SJCRH30 (cell line): ENCODE measurements around the gene NEMP1. TPM values are rescaled to one million over a fixed set of nuclear protein-coding genes. Genes with fewer than 3 reads are reported as not detected.

ENCODE experiments used
- DNase-seq, 2 experiments: peaks; one replicate each; pipeline ENCODE4 v3.0.0-alpha.2; 2015 to 2020
- H3K27ac ChIP-seq: fragments of 250-450 bp; sonication (Bioruptor Pico); 2 replicates; pipeline ENCODE4 v1.5.1; 2020; ENCODE audit warnings: mild to moderate bottlenecking, moderate library complexity
- H3K27me3 ChIP-seq: fragments of 250-450 bp; sonication (Bioruptor Pico); 2 replicates; pipeline ENCODE4 v1.5.1; 2020; ENCODE audit warnings: mild to moderate bottlenecking, moderate library complexity
- H3K36me3 ChIP-seq: fragments of 250-450 bp; sonication (Bioruptor Pico); 2 replicates; pipeline ENCODE4 v1.5.1; 2020; ENCODE audit warnings: mild to moderate bottlenecking, moderate library complexity
- H3K4me1 ChIP-seq: fragments of 250-450 bp; sonication (Bioruptor Pico); 2 replicates; pipeline ENCODE4 v1.5.1; 2020; ENCODE audit warnings: mild to moderate bottlenecking, moderate library complexity
- H3K4me3 ChIP-seq: fragments of 250-450 bp; sonication (Bioruptor Pico); 2 replicates; pipeline ENCODE4 v1.5.1; 2020; ENCODE audit warnings: mild to moderate bottlenecking, moderate library complexity
- H3K9me3 ChIP-seq: fragments of 250-450 bp; sonication (Bioruptor Pico); replicated peaks from 2 replicates; pipeline ENCODE4 v1.5.1; 2020; ENCODE audit warnings: mild to moderate bottlenecking, moderate library complexity
- total RNA-seq: library from RNA; depleted of rRNA; stranded (reverse); fragments of >200 nt; shearing (Covaris generic); gene quantifications from 2 replicates; pipeline ENCODE4 v1.2.3, GENCODE V29; 2014

NEMP1 gene
- total RNA-seq, 1 experiment from 2014 or later, result 70.2 TPM

DNA sequence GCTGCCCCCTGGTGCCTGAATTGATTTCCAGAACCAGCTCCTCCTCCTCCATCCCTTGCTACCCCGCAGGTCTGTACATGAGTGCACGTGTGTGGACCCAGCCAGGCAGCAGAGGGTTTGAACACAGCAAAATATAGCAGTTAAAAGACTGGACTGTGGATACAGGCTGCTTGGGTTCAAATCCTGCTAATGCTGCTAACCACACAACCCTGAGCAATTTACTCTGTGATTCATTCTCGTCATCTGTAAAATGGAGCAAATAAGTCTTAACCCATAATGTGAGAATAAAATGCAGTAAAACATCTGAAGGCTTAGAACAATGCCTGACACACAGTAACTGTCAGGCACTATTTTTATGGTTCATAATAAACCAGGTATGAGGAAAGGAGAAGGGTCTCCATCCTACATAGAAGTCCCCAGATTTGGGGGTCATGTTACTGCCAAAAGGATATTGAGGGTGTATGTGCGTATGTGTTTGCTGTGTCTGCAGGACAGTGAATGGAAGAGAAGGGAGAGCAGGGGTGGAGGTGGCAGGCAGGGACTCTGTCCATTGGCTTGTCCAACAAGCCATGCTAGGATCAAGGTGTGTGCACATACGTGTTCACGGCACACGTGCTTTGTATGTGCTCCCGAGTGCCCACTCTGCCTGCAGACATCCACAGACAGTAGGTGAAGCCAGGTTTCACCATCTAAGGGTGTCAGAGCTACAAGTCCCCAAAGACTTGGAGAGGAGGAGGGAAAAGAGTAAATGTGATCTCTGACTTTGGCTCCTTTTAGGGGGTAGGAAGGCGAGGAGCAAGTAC lies 34.1 kb upstream of the NEMP1 start:
- Histone ChIP-seq H3K4me3 (peak overlapping the region; percentile 47), H3K9me3 (no peaks in the 10 kb centered on the region), H3K27ac (no peak overlapping the region), H3K36me3 (no peaks in the 10 kb centered on the region), H3K4me1 (peaks cover 13% of the 10 kb centered on the region; the same call in 1 of the 2 replicates), H3K27me3 (peaks cover 11% of the 10 kb centered on the region)
- DNase-seq, result peak in 1 of 2 experiments; percentile 100

DNA sequence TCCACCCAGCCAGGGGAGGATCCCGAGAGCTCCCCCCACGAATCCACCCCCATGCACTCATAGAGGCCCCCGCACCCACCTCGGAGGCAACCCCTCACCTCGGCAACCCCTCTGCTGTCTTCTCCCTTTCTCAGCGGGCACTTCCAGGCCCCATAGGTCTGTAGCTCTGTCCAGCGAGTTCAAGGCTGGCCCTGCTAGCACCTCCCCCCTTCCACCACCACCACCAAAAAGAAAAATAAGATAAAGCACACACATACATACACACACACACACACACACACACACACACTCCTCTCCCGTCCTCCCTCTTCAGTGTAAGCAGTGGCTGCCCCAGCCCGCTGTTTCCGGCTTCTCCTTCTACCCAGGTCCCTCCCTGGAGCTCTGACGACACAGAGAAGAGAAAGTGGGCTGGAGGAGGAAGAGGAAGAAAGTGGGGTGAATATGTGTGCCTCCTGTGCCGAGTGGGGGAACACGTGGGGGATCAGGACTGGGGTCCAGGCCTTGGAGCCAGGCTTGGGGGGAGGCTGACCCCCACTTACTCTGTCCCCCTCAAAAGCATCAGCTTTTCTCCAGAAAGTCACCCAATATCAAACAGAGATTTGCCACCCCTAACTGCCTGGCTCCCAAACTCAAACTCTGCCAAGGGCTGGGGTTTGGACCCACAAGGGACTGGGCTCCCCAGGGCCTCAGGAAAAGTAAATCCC lies 32.6 kb upstream of the NEMP1 start, which contains the start of gene STAT6:
TSS of gene STAT6 (minus strand) at position 332 of the 704 bp plus-strand sequence. CDS start 3,084 bp downstream, outside the sequence.
- Histone ChIP-seq H3K27ac (peak within 1 kb of the TSS; percentile 15), H3K36me3 (no peaks in the 10 kb centered on the region), H3K9me3 (no peaks in the 10 kb centered on the region), H3K27me3 (peaks cover 17% of the 10 kb centered on the region), H3K4me3 (peak within 1 kb of the TSS; percentile 47), H3K4me1 (peaks cover 13% of the 10 kb centered on the region; the same call in 1 of the 2 replicates)
- peak; percentile 94 to 96 for DNase-seq

DNA sequence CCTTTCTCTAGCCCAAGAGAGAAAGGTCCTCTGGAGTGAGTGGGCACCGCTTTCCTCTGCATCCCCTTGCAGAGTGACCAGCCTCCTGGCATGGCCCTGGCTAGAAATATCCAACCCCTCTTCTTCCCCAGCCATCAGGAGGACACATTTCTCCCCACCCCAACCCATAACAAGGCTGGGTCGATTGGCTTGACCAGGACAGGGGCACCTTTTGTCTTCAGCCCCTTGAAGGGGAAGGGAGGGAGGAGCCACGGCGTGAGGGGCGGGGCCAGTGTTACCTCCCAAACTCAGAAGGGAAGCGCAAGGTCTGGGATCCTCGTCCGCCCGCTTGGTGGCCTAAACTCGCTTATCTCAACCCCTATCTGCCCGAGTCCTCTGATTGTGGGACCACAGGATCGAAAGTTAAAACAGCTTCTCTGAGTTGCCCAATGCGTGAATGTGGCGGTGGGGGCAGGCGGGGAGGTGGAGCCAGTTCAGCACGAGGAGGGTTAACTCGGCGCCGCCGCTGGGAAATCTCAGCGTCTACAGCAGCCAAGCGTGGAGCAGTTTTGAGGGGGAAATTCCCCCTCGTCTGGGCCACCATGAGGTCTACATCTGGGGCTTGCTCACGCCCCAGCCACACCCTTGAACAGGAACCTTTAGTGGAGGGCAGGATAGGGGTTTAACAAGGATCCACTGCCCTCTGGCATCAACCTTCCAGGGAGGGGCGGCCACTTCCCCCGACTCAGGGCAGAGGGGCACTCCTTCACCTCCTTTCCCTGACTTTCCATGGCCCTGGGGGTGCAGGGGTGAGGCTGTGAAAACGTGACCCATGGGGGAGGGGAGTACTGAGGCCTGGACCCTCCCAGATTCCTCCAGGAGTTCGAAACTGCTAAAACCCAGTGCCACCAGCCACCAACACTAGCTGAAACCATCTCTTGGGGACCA lies 31.8 kb upstream of the NEMP1 start:
- H3K36me3 ChIP-seq, result no peaks in the 10 kb centered on the region
- peaks cover 13% of the 10 kb centered on the region; the same call in 1 of the 2 replicates for H3K4me1 ChIP-seq
- H3K27me3 ChIP-seq, result peaks cover 15% of the 10 kb centered on the region
- peak in 1 of 2 experiments; percentile 77 for DNase-seq
- H3K27ac ChIP-seq, result no peak overlapping the region
- H3K9me3 ChIP-seq, result no peaks in the 10 kb centered on the region
- H3K4me3 ChIP-seq, result peak overlapping the region; percentile 47

GRCh38 chr12:57109207-57110103 lies 30.9 kb upstream of the NEMP1 start:
- no peaks in the 10 kb centered on the region for H3K36me3 ChIP-seq
- H3K4me3 ChIP-seq, result no peak overlapping the region
- peaks cover 13% of the 10 kb centered on the region for H3K27me3 ChIP-seq
- no peaks in the 10 kb centered on the region for H3K9me3 ChIP-seq
- no peak for DNase-seq
- H3K27ac ChIP-seq, result no peak overlapping the region
- peaks cover 13% of the 10 kb centered on the region; the same call in 1 of the 2 replicates for H3K4me1 ChIP-seq

- no peaks in the 10 kb centered on the region for H3K36me3 ChIP-seq
- no peaks in the 10 kb centered on the region for H3K9me3 ChIP-seq
- H3K4me1 ChIP-seq, result peaks cover 13% of the 10 kb centered on the region; the same call in 1 of the 2 replicates
- H3K27ac ChIP-seq, result no peak overlapping the region
- H3K4me3 ChIP-seq, result no peak overlapping the region
- DNase-seq, result no peak
- H3K27me3 ChIP-seq, result peaks cover 13% of the 10 kb centered on the region
Measured at GRCh38 chr12:57107456-57108155, 29.0 kb upstream of the NEMP1 start.

DNA sequence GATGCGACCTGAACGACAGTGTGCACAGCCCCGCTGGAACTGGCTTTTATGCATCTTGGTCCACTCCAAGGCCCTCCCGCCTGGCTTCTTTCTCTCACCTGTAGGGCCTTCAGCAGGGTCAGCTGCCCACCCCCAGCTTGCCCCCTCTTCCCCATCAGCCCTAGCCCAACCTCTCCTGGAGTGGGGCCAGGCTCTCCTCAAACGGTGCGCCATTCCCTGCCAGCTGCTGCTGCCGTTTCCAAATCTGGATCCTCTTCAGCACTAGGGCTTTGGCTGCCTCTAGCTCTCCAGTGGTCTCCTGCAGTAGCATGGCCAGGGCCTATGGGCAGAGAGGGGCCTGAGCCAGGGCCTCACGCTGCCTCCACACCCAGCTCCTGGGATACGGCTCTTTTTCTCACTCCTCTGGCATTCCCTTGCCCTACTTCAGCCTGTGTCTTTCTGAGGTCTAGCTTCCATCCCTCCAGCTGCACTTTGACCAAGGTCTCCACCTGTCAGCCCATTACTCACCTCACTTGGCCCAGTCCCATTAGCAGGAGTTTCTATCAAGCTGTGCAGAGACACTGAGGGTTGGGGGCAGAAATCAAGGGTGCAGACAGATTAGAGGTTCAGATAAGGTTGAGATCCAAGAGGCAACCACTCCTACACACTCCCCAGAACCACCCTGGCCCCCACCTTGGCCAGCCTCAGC lies 27.6 kb upstream of the NEMP1 start:
- peaks cover 13% of the 10 kb centered on the region for H3K27me3 ChIP-seq
- H3K9me3 ChIP-seq, result no peaks in the 10 kb centered on the region
- no peak overlapping the region for H3K4me3 ChIP-seq
- DNase-seq, result peak in 1 of 2 experiments; percentile 73
- H3K27ac ChIP-seq, result no peak overlapping the region
- H3K36me3 ChIP-seq, result no peaks in the 10 kb centered on the region
- peaks cover 5% of the 10 kb centered on the region; the same call in 1 of the 2 replicates for H3K4me1 ChIP-seq

GRCh38 chr12:57105011-57105753 lies 26.6 kb upstream of the NEMP1 start:
- Histone ChIP-seq H3K4me3 (no peak overlapping the region), H3K9me3 (no peaks in the 10 kb centered on the region), H3K4me1 (no peaks in the 10 kb centered on the region; the same call in 1 of the 2 replicates), H3K36me3 (no peaks in the 10 kb centered on the region), H3K27ac (no peak overlapping the region), H3K27me3 (peaks cover 14% of the 10 kb centered on the region)
- DNase-seq, result peak in 1 of 2 experiments; percentile 41

DNA sequence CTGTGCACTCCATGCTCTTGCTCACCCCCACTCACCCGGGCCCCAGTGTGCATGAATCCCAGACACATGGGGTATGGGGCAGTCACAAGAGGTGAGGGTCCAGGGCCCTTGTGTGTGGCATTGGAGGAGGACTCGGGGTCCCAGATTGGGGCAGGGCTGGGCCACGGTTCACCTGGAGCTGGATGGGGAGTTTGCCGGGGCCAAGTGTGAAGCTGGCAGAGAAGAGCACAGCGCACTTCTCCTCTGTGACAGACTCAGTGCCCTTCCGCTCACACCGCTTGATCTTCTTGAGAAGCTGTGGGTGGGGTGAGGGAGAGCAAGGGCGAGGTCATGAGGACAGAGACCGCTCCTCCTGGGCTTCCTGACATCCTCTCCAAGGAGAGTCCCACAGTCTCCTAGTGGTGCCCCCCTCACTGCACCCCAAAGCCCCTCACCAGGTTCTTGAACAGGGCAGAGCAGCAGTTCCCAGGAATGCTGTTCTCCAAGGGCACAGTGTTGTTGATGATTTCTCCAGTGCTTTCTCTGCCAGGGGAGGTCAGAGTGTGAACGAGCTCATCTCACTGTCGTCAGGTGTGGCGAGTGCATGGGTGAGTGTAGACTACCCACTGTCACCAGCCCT lies 25.8 kb upstream of the NEMP1 start:
- H3K4me3 ChIP-seq, result no peak overlapping the region
- no peaks in the 10 kb centered on the region; the same call in 1 of the 2 replicates for H3K4me1 ChIP-seq
- no peaks in the 10 kb centered on the region for H3K36me3 ChIP-seq
- no peaks in the 10 kb centered on the region for H3K9me3 ChIP-seq
- DNase-seq, result peak in 1 of 2 experiments; percentile 49
- no peak overlapping the region for H3K27ac ChIP-seq
- H3K27me3 ChIP-seq, result peaks cover 17% of the 10 kb centered on the region

GRCh38 chr12:57103856-57104255 lies 25.3 kb upstream of the NEMP1 start:
- Histone ChIP-seq H3K27ac (no peak overlapping the region), H3K27me3 (peaks cover 16% of the 10 kb centered on the region), H3K4me1 (no peaks in the 10 kb centered on the region; the same call in 1 of the 2 replicates), H3K9me3 (no peaks in the 10 kb centered on the region), H3K4me3 (no peak overlapping the region), H3K36me3 (no peaks in the 10 kb centered on the region)
- peak in 1 of 2 experiments; percentile 31 for DNase-seq

GRCh38 chr12:57101892-57102695 lies 23.5 kb upstream of the NEMP1 start:
- peak in 1 of 2 experiments; percentile 64 for DNase-seq
- Histone ChIP-seq H3K27me3 (peaks cover 19% of the 10 kb centered on the region), H3K4me3 (no peak overlapping the region), H3K27ac (no peak overlapping the region), H3K36me3 (no peaks in the 10 kb centered on the region), H3K4me1 (no peaks in the 10 kb centered on the region; the same call in 1 of the 2 replicates), H3K9me3 (no peaks in the 10 kb centered on the region)

DNA sequence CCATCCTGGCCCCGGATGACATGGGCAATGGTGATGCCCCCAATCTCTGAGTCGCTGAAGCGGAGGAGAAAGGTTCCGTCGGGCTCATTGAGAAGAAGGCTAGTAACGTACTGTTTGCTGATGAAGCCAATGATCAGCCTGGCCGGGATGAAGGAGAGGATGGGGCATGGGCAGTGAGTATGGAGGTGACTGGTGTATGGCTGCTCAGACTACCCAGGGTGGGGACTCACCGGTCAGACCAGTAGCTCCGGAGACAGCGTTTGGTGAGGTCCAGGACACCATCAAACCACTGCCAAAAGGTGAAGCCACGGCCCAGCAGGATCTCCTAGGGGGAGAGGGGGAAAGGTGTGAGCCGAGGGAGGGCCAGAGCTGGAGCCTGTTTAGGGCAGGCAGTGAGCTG lies 21.2 kb upstream of the NEMP1 start:
- H3K36me3 ChIP-seq, result peaks cover 2% of the 10 kb centered on the region; the same call in 1 of the 2 replicates
- H3K27ac ChIP-seq, result no peak overlapping the region
- no peaks in the 10 kb centered on the region for H3K9me3 ChIP-seq

More for the DNA sequence above, 21.2 kb upstream of the NEMP1 start:
- H3K4me1 ChIP-seq, result no peaks in the 10 kb centered on the region
- peak in 1 of 2 experiments; percentile 49 for DNase-seq
- H3K4me3 ChIP-seq, result no peak overlapping the region
- peaks cover 10% of the 10 kb centered on the region for H3K27me3 ChIP-seq
